HL-60/S4 (cell line): ENCODE measurements around the gene SERAC1.

Source experiments
- in situ Hi-C: fragments of 300-500 bp; cut with MboI; formaldehyde crosslinking; loops from 2 replicates; pipeline ENCODE4 v1.14.3; 2022; ENCODE audit warnings: low sequenced_read_pairs

Gene SERAC1

DNA sequence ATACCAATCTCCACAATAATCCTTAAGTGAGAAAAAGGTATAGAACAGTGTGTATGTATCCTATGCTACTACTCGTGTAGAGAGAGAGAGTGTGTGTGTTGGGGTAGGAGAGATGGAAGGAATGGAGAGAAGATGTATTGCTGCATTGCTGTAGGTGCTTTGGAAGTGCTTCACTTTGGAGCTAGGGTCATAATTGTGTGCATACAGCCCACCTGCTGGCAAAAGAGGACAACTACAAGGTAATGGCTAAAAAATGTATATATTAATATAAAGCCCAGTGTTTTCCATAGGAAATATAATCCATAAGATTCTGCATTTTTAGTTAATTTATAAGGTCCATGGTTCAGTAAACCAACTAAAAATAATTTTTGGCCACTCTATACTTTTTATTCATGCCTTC is 36.1 kb downstream of the SERAC1 start:
- in situ Hi-C loops = no loop called here

DNA sequence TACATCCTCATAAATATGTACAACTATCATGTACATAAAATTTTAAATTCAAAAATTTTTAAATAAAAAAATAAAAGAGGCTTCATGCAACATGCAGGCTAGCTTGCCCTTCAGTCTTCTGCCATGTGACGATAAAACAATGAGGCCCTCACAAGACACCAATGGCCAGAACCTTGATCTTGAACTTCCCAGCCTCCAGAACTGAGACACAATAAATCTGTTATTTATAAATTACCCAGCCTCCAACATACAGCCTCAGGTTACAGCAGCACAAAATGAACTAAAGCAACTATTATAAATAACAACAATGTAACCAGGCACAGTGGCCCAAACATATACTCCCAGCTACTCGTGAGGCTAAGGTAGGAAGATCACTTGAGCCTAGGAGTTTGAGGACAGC is 42.8 kb downstream of the SERAC1 start:
- in situ Hi-C loops = no loop called here

DNA sequence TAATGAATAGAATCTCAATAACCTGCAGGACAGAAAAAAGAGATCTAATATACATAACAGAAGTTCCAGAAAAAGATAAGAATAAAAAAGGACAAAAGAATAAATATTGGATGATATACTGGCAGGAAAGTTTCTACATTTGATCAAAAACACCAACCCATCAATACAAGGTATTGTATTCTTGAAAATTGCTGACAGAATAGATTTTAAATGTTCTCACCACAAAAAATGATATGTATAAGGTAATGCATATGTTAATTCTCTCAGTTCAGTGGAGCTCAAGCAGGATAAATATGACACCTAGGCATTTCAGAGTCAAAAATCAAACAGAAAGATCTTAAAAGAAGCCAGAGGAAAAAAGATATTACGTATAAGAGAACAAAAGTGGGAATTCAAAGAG is 43.8 kb downstream of the SERAC1 start:
- in situ Hi-C loops = no loop called here

DNA sequence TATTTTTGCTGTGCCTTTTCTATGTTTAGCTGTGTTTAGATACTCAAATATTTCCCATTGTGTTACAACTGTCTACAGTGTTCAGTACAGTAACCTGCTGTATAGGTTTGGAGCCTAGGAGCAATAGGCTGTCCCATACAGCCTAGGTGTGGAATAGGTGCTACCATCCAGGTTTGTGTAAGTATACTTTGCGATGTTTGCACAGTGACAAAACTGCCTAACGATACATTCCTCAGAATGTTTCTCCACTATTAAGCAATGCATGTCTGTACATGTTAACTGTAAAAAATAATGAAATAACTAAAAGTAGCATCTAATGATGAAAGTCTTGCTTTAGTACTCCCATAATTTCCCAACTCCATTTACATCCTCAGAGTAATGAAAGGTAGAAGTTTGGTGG is 46.0 kb downstream of the SERAC1 start:
- in situ Hi-C loops = no loop called here

DNA sequence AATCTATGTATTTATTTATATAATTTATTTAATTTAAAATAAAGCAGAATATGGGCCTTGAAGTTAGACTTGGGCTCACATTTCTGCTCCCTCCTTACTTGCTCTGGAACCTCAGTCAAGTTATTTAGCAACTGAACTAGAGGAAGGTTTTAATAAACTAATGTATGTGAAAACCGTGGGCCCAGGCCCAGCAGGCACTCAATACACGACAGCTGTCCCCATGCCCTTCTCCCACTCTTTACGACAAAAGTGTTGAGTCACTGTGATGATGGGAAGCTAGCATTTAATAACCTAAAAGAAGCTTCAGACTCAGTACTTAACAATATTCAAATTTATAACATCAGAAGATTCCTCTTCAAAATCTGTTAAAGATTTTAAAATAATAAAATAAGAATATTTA is 46.7 kb downstream of the SERAC1 start:
- in situ Hi-C loops = no loop called here

DNA sequence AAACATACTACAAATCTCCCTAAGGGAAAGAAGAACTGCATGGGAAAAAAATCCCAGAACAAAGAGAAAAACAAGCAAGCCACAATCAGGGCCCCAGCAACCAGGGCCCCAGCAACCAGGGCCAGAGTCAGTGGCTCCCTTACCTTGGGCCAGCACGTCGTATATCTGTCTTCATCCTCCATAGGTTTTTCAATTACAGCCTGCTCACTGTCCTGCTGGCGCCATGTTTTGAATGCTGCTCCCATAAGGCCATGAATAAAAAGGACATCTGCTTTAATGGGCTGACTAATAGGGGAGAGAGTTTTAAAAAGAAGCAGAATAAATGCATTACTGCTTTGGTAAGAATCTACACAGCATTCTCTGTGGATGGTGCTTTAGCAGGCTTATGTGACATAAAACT is 49.2 kb downstream of the SERAC1 start:
- in situ Hi-C loops = no loop called here

DNA sequence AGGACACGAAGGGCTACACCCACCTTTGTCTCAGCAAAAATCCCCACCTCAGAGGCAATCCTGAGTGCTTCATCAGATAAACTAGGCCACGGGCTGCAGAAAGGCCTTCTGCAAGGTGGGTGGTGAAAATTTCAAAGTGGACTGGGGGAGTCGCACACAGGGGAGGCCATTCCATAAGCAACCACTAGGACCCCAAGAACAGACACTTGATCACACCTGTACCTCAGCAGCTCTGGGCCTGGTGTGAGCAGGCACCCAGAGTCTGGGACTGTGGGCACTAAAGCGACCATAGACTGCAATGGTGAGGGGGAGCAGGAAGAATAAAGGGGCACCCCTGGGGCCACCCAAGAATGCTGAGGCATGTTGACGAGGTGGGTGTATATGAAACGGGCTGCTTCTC is 52.6 kb downstream of the SERAC1 start:
- in situ Hi-C loops = no loop called here

DNA sequence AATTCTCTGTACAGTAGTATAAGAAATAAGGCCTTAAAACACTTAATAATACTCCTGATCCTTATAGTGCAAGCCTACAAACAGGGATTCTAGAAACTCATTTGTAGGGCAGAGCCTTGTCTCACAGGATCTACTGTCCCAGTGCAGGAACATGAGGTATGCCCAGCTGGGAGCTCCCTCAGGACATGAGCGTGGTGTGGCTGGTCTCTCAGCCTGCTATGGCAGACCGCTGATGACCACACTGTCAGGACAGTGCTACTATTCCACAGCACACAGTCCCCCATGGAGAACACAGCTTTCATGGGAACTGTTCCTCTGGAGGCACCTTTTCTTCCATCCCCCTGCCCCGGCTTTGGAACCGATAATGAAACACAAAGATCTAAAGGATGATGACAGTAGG is 53.0 kb downstream of the SERAC1 start:
- in situ Hi-C loops = no loop called here

DNA sequence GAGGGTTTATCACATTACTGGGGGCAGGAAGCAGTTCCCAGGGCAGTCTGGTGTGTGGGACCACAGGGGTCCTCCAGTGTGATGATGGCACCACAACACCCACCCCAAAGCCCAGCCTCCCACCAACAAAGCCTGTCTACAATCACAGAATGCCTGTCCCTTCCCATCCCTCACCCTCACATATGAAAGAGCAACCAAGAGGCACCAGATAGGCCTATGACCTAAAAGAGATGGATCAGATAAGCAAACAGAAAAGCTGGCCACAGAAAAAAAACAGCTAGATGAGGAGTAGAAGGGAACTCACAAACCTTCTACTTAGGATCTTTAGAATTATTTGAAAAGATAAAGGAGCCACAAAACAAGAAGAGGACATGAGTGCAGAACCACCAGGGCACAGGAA is 54.3 kb downstream of the SERAC1 start:
- in situ Hi-C loops = no loop called here

DNA sequence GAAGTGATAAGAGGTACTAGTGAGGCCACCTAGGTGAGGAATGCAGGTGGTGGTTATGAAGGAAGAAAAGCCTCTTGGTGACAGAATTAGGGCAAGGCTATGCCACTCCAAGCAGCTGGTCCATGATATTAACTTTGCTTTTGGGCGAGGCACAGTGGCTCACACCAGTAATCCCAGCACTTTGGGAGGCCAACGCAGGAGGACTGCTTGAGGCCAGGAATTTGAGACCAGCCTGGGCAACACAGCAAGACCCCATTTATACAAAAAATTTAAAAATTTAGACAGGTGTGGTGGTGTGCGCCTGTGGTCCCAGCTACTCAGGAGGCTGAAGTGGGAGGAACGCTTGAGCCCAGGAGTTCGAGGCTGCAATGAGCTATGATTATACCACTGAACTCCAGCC is 56.1 kb downstream of the SERAC1 start:
- in situ Hi-C loops = no loop called here

DNA sequence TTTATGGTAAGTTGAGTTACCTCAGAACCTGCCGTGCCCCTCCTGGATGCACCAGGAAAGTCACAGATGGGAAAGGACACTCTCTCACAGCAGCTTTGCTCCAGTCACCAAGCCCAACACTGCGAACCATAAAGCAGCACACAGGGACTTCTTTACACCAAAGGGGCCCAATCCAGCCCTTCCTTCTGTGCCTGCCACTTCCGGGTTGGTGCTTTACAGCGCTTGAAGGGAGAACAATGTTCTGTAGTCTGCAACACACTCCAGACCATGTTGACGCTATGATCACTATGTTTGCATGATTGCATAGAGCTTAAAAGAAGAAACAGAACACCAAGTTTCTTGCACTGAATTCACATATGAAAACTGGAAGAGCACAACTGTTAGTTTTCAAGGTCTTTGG is 57.1 kb downstream of the SERAC1 start:
- in situ Hi-C loops = no loop called here

DNA sequence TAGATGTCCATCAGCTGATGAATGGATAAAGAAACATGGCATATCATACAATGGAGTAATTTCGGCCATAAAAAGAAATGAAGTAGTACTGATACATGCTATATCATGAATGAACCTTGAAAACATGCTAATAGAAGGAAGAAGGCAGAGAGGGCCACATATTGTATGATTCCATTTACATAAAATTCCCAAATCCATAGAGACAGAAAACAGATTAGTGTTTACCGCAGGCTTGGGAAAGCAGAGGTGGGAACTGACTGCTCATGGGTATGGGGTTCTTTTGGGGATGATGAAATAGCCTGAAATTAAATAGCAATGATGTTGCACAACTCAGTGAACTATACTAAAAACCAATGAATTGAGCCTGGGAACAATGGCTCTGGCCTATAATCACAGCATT is 58.3 kb downstream of the SERAC1 start:
- in situ Hi-C loops = no loop called here

DNA sequence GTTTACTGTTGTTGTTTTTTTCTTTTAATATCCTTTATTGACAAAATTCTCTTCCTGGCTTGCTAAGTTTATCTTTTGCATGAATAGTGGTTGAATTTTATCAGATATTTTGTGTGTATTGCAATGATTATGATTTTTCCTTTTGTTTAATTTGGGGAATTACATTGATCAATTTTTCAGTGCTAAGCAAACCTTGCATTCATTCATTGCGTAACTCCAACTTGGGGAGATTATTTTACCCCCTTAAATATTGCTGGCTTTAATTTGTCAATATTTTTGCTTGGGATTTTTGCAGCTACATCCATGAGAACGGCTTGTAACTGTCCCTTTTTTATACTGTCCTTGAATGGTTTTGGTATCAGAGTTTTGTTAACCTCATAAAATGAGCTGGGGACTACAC is 63.4 kb downstream of the SERAC1 start:
- in situ Hi-C loops = no loop called here

DNA sequence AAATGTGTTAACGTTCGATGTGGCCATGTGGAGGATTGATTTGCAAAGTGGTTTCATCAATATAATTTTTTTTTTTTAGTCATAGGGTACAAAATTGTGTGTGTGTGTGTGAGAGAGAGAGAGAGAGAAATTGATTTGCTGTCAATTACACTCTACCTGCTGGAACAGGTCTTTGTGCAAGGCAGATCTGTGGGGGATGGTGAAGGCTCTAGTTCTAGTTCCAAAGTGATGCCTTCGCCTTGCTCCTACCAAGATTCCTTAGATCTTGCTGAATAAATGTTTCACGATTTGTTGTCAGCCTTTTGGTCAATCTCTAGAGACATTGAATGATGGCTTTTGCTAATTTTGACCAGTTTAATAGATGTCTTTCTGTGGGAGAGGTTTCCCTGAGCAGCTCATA is 64.8 kb downstream of the SERAC1 start:
- in situ Hi-C loops = no loop called here

DNA sequence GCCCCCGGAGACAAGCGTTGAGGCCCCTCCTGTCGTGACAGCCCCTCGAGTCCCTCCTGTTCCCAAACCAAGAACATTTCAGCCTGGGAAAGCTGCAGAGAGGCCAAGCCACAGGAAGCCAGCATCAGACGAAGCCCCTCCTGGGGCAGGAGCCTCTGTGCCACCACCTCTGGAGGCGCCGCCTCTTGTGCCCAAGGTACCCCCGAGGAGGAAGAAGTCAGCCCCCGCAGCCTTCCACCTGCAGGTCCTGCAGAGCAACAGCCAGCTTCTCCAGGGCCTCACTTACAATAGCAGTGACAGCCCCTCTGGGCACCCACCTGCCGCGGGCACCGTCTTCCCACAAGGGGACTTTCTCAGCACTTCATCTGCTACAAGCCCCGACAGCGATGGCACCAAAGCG is 72.4 kb downstream of the SERAC1 start:
- in situ Hi-C loops = no loop called here

DNA sequence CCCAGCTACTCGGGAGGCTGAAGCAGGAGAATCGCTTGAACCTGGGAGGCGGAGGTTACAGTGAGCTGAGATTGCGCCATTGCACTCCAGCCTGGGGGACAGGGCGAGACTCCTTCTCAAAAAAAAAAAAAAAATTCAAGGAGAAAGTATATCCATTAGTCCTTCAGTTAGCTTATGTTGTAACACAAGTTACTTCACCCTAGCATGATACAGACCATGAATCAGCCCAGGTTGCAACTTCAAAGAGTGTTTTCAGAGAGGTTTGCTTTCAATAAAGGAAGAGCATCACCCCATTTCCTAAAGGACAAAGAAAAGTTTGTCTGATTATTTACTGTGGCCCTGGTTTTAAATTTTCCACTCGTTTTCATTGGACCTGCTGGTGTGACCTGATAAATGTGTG is 73.0 kb downstream of the SERAC1 start:
- in situ Hi-C loops = no loop called here

DNA sequence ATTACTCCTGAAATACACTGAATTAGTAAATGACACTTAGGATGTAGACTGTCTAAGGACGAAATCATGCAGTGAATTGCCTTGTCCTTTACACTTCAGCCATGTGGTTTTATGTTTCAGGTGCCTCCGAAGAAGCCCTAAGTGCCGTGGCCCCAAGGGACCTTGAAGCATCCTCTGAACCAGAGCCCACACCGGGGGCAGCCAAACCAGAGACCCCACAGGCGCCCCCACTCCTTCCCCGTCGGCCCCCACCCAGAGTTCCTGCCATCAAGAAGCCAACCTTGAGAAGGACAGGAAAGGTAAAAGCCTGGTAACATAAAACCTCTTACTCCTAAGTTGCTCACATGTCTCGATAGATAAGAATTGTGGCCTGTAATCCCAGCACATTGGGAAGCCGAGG is 75.3 kb downstream of the SERAC1 start:
- in situ Hi-C loops = no loop called here

DNA sequence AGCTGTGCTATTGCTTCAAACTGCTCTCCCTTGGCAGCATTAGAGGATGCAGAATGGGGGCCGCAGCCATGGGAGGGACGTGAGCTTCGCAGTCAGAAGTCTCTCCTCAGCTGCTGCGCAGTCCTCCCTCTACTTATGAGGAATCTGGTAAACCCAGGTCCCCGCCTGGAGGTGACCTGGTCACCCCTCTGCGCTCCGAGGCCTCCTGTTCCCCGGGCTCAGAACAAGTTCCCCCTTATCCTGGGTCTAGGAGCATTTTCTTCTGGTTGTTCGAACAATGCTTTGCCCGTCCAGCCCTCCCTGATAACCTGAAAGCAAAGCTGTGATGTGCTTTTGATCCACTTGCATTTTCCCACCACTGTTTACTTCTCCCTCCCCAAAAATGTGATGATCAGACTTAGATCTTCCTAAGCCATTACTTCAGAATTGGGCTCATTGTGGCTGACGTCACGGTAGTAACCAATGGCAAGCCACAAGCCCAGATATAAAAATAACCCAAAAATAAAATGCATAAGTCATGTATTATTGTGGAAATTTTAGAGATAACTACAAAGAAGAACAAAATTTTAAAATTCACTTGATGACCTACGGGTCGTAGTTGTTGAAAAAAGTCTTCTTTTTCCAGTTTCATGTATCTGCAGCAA is 80.7 kb downstream of the SERAC1 start:
- in situ Hi-C loops = no loop called here

DNA sequence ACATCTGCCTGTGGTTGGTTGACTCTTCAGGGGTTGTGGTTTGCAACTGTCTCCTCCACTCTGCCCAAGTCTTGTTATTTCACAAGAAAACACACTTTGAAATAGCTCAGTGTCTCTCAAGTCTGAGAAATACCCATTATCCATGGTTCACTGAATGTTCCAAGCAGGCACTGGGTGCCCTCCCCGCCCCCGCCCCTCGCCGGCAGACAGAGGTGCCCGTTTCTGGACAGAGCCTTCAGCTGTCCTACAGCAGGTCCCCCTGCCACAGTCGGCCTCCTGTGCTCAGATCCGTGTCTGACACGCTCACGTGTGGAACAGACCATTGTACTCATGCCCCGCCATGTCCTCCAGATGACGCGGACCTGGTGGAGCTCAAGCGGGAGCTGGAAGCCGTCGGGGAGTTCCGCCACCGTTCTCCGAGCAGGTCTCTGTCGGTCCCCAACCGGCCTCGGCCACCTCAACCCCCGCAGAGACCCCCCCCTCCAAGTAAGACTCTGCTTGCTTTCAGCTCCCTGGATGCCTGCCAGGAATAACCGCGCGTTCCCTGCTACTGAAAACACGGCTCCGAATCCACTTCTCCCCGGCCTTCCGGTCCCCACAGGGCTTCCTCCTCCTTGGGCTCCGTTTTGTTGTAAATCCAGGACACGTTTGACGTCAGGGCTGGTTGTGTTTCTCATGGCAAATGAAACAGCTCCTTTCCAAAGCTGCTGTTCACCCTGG is 81.4 kb downstream of the SERAC1 start:
- in situ Hi-C loops = no loop called here

DNA sequence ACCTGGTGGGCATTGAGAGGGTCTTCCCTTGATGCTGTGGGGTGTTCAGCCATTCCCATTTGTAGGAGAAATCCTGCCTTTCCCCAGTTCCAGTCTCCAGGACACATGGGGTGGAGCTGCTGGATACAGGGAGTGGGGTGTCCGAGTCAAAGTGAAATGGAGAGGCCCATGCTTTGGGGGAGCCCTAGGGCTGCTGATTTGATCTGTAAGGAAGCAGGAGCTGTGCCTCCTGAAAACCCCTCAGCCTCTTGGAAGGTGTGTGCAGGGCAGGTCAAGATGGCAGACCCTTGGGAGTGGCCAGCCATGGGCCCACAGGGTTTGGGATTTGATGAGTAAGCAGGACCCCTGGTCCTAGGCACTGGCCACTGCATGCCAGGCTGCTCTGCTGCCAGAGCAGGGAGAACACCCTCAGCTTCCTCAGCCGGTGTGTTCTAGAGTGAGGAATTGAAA is 82.0 kb downstream of the SERAC1 start:
- in situ Hi-C loops = no loop called here

DNA sequence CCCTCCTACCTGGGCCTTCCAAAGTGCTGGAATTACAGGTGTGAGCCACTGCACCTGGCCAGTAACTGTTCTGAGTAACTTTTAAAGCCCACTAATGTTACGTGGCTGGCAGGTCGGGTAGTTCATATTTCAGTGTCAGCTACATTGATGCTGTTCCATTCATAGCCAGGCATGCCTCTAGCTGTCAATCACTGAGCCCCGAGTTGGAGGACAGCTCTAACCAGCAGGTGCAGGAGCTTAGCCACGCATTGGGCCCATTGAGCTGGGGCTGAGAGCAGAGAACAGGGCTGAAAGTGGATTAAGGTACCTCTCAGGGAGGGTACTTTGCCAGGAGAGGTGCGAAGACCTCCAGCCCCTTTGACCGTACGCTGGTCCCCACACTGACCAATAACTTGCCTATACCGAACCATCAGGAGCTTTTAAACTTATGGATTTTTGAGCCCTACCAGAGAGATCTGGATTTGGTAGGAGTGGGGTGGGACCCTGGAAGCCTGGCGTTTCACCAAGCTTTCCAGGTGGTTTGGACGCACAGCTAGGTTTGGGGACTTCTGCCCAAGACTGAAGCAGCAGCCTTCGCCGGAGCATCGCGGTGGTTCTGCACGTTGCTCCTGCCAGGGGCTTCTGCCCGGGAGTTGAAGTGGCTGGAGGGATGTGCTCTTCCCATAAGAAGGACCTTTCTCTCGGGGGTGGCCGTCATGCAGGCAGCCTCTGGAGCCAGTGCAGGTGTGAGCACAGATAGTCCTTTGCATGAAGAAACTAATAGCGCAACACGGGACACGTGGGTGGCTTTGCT is 82.6 kb downstream of the SERAC1 start:
- in situ Hi-C loops = no loop called here
